SKM-1 (cell line): Measurements from ENCODE around the gene FYB2.

Experiments used
- DNase-seq: peaks from one replicate; lab custom pipeline; 2025; ENCODE audit not compliant: unreplicated experiment; lab: John Stamatoyannopoulos, UW

The FYB2 gene

DNA sequence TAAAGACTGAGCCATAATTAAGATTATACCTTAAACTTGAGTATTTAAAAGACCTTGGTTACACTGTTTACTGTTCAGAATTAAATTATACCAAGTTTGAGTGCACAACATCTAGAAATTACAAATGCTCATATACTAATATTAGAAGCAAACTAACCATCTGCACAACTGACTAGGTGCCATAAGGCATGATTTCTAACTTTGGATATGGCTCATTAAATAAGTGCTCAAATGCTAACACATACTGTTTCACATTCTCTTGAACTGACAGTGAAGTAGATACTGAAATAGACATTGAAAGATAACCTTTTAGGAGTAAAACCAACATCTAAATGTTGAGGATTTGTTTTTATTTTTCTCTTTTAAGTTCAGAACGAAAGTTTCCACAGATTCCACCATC, 100.0 kb downstream of the FYB2 start:
- no peak for DNase-seq

DNA sequence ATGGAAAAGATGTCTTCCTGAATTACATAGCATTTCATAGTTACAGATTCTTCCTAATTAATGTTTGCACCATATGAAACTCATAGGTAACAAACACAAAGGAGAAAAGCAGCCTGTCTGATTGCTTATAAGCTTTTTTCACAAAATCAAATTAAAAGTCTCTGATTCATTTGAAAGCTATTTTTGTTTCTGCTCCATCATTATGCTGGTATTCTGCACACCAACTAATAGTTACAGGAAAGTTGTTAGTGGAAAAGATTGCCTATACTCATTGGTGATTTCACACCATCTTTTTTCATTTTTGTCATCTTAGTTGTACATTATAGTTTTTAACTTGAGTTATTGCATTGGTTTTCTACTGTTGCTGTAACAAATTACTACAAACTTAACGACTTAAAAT, 104.0 kb downstream of the FYB2 start:
- DNase-seq = no peak

DNA sequence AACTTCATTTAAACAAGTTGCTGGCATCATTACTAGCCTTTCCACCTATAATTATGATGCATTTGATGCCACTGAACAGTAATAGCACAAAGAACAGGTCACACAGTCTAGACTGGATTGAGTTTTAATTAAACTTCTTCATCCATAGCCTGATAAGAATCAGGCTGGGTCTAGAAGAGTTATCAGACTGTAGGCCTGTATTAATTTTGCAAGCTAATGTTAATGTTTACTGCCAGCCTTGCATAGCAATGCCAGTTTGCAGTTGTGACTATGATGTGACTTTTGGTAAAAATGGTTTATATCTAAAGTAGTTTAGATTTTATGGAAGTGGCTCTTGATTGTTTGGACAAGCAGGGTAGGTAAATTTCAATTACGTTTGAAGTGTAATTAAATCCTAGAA, 106.1 kb downstream of the FYB2 start:
- DNase-seq = no peak

DNA sequence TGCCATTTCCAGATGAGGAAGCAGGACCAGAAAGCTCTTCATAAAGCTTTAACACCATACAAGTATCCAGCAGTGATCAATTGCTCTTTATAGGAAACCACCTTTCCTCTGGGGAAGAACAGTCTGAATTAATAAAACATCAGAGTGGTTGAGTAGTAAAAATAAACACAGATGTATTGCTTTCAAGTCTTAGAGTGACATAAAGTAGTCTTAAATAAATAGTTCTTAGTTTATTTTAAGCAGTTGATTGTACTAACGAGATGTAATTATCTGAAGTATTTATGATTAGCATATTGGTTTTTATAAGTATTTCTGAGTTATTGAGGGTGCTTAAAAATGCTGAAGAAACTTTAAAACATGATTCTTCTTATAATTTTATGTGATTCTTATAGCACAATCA, 107.1 kb downstream of the FYB2 start:
- DNase-seq = no peak

DNA sequence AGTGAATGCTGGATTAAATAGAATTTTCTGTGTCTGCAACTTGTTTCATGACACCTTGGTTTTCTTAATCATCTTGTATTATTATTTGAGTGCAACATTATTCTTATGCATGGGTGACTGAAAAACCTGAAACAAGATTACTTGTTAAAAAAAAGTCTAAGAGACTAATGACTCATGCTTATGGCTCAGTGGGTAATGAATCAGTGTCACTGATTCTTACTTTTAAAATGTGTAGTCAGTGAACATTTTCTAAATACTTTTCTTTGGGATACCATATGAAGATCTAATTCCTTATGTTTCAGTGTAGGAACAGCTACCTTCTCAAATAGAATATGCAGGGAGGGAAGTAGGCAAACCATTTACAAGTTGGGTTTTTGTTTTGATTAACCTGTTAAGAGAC, 108.6 kb downstream of the FYB2 start:
- no peak for DNase-seq

DNA sequence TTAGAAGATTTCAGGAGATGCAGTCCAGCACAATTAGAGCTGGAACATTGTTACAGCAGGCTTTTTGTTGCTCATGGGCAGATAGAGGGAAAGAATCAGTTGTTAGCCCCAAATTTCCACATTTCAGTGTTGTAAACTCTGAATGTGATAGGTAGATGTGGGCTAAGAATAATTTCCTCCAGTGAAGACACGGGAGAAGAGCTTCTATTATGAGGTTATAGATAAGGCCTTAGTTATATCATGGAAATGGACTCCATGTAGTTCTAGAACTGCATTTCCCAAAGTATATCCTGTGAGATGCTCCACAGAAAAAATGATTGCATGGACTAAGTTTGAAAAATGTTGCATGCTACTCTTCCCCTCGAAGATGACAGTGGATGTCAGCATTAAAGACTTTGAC, 109.2 kb downstream of the FYB2 start:
- DNase-seq = no peak

DNA sequence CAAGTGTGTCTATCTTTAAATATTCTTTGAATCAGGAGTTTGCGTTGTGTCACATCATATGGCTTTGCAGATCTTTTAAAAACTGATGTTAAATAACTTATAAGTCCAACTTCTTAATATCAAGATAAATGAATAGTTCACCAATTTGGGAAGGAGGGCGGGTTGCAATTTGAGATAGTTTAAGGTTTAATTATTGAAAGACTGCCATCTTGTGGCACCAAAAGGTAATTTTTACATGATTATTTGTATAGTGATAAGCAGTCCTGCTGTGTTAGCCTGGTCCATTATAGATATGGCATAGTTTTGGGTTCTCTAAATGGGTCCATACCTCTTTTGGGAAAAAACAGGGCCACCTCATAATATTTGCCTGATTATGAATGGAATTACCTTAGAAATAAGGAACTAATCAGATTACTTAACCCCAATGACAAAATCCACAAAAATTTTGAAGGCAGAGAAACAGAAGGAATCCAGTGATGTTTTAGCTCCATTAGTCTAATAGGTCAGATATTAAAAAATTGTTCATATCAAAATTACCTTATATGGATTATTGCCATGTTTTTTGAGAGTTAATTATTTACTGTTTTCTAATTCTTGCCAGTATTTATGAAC, 109.8 kb downstream of the FYB2 start:
- DNase-seq = peak; percentile 25

DNA sequence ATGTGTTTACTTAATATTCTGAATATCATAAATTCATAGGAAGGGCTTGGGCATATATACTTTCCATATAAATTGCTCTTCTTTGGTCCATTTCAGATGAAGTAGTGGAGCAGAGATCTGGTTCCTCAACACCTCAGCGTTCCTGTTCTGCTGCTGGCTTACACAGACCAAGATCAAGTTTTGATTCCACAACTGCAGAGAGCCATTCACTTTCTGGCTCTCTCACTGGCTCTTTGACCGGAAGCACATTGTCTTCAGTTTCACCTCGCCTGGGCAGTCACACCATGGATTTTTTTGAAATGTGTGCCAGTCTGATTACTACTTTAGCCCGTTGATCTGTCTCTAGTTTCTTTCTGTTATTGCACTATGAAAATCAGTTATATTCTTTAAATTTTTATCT, 111.8 kb downstream of the FYB2 start:
- no peak for DNase-seq

DNA sequence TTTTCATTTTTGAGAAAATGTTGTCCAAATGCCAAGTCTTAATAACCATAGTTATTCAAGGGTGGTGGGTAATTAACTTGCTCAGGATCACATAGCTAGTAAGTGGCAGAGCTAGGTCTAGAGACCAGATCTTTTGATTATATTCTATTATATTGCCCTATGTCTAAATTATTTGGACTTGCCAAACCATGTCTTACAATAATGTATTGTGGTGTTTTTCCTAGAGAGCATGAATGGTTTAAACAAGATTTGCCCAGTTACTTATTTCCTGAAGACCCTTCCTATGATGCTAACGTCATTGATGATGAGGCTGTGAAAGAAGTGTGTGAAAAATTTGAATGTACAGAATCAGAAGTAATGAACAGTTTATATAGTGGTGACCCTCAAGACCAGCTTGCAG, 115.5 kb downstream of the FYB2 start:
- no peak for DNase-seq

DNA sequence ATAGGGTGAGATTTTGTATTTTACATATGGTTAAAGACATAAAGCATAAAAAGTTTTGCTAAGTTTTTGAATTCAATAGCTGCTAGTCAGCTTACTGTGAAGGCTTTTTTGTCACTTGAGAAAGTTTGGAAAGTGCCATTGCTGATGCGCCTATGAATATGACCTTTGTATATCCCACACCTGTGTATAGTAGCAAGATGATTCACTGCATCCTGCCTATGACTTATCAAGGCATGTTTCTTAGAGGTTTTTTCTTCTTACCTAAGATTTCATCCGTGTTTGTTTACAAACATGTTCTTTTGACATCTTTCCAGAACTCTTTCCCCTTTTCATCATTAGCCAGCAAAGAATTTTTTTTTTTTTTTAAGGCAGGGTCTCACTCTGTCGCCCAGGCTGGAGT, 122.5 kb downstream of the FYB2 start:
- DNase-seq = no peak

DNA sequence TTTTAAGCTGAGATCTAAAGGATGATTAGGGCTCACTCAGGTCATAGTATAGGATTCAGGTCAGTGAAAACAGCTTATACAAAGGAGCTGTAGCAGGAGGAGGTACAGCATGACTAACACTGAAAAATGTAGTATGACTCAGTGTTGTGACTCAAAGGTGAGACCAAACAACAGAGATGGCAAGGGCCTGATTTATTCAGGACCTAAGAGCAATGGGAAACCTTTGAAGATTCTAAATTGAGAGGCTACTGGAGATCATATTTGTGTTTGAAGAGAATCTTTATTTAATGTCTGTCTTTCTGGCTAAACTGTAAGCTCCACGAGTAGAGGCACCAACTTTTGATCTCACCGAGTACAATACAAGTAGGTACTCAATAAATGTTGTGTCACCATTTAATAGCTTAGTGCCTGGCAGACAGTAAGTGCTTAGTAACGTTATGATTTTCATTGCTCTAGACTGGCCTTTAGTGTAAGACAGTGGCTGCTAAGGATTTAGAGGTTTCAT, 130.6 kb downstream of the FYB2 start:
- no peak for DNase-seq

DNA sequence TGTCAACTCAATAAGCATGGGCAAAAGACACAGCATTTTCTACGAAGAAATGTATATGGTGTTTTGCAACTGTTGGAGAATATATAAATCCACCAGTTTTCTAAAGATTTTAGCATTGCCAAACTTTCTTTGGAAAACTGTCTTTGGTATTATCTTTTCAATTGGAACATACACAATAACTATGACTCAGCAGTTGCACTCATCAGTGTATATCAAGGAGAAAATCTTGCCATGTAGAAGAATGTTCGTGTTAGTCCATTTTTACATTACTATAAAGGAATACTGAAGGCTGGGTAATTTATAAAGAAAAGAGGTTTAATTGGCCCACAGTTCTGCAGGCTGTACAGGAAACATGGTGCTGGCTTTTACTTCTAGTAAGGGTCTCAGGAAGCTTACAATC, 133.0 kb downstream of the FYB2 start:
- no peak for DNase-seq

DNA sequence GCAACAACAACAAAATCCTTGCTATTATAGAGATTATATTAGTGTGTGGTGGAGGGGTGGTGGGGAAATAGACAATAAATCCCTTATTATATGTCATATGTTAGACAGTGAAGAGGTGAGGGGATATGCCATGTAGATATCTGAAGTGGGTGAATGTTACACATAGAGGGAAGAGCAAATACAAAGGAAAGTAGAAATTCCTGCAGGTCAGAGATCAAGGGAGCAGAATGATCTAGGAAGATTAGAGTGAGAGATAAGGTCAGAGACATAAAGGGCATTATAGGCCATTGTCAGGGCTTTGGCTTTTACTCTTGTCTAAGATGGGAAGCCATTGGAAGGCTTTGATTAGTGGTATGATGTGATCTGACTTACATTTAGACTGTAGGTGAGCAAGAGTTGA, 135.6 kb downstream of the FYB2 start:
- DNase-seq = no peak

DNA sequence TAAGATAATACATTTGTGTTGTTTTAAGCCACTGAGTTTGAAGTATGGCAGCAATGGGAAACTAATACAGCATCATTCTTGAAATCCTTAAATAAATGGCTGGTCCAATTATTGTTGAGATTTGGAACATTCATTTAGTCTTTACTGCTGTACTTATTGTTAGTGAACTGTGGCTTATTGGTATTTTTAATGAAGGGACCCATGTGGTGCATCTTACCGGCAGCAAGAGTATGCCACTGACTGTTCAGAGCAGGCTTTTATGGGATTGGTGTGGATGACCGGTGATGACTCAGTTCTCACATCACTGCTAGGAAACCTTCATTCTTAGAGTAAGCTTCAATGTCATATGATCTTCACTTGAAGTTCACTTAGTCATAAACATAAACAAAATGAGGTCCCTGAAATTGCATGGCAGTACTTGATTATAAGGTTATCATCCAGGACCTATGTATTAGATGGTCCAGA, 142.6 kb downstream of the FYB2 start:
- no peak for DNase-seq

DNA sequence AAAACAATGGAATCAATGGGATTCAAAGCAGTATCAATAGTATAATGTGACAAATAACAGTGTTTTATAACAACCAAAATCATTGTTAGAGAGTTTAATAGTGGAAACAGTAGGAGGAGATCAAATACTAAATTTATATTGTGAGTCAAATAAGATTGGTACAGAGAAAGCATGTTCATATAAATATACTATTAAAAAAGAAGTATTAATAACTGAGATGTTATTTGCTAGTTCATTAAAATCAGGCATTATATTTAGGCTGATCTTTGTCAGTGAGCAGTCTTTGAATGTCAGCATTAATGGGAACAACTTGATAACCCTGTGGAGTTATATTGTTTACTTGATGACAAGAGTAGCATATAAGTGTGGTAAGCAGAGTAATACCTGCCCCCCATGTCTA, 143.4 kb downstream of the FYB2 start:
- DNase-seq = no peak

DNA sequence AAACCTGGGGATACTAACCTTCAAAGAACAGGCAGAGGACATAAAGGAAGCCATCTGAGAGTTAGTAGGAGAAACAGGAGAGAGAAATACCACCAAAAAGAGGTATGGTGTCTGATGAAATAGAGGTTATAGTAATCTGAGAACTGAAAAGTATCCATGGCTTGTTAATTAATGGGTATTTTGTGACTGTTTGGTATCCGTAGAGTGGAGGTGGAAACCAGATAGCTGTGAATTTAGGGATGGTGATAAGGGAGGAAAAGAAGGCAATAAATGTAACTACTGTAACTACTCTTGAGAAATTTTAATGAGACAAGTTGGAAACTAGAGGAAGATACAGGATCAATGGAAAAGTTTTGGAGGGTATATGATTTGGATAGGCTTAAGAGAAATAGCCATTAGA, 146.6 kb downstream of the FYB2 start:
- DNase-seq = no peak

DNA sequence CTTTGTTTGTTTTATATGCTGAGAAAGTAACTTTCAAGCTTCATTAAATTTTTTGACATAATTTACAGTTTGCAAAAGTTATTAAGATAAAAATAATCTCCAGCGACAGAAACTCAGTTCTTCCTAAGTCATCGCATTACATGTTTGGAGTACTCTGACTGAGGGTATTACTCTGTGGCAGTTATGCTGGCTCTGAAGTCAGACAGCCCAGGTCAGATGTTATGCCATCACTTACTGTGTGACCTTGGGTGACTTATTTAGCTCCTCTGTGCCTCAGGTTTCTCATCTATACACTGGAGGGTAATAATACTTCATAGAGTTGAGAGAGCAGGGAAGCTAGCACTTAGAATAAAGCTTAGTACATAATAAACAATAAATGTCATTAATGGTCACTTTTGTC, 147.7 kb downstream of the FYB2 start:
- DNase-seq = no peak

DNA sequence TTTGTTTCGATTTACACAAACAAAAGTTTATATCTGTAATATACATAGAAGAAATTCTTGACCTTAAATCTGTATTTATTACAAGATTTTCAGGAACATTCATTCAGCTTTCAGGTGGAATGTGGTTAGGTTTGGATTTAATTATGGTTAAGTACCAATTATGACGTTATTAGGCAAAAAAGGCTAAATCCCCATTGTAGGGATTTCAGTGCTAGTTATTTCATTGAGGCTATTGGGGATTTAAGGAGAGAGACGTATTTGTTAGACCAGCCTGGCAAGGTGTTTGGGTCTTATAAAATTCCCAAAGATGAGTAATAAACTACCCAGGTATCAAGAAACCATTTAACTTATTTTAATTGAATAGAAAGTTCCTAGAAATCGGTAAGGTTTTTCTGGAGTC, 148.1 kb downstream of the FYB2 start:
- DNase-seq = no peak

DNA sequence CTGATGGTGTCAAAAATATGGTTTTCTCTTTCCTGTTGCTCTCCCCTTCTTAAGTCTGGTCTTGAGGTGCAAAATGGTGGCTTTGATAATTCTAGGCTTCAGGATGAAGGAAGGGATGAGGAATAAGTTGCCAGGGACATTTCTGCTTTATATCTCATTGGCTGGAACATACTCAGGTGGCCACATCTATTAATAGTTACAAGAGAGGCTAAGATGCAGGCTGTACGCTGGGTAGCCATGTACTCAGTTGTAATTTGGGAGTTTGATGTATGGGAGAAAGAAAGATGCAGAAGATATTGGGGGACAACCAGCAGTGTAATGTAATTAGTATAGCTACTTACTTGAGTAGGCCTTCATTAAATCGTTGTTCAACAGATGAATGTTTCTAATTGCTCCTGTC, 148.9 kb downstream of the FYB2 start:
- no peak for DNase-seq
